Frontal cortex (tissue), 4 donors: Measurements from ENCODE around the gene FGD6. TPM values are rescaled to one million over a fixed set of nuclear protein-coding genes. Genes with fewer than 3 reads are reported as not detected.
"Not testable (repeated sequence)": the region's sequence is repeated elsewhere in the genome, so short reads cannot be mapped to it uniquely, and the experiment has no call there.

Experiments
- DNase-seq, 2 donors: peaks; one replicate each; pipeline ENCODE4 v3.0.0; 2012; ENCODE audit warnings: low spot score in 2 of 2
- FAIRE-seq: peaks from 2 replicates; lab custom pipeline; 2012; peaks lifted over from hg19 to GRCh38; lab: Jason Lieb, UNC
- total RNA-seq: library from RNA; depleted of rRNA; stranded (reverse); fragments of >200 nt; gene quantifications from one replicate; pipeline ENCODE4 v1.2.3, GENCODE V29; 2014
- donor health status: control.
- donor health status: control.
- donor health status: control.

Gene FGD6
- total RNA-seq, 1 donor from 2014 or later: 12.6 TPM

DNA sequence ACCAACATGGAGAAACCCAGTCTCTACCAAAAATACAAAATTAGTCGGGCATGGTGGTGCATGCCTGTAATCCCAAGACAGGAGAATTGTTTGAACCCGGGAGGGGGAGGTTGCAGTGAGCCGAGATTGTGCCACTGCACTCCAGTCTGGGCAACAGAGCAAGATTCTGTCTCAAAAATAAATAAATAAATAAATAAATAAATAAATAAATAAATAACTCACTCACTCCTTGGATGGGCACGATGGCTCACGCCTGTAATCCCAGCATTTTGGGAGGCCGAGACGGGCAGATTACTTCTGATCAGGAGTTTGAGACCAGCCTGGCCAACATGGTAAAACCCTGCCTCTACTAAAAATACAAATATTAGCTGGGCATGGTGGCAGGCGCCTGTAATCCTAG is 79.2 kb downstream of the FGD6 start:
- FAIRE-seq: not testable (repeated sequence)

DNA sequence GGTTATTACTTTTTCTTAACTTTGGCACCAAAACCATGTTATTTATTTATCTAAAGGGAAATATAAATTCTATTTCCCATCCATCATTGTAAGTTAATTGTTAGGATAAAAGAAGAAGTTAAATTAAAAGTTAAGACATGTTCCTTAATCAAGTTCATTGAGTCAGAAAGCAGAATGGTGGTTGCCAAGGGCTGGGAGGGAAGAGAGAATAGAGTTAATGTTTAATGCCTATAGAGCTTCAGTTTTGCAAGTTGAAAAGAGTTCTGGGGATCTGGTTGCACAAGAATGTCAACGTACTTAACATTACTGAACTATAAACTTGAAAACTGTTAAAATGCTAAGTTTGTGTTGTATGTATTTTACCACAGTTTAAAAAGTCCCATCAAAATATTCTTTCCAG is 80.7 kb downstream of the FGD6 start:
- DNase-seq: no peak
- no peak for FAIRE-seq

More for the DNA sequence above, 79.2 kb downstream of the FGD6 start:
- not testable (repeated sequence) for DNase-seq

DNA sequence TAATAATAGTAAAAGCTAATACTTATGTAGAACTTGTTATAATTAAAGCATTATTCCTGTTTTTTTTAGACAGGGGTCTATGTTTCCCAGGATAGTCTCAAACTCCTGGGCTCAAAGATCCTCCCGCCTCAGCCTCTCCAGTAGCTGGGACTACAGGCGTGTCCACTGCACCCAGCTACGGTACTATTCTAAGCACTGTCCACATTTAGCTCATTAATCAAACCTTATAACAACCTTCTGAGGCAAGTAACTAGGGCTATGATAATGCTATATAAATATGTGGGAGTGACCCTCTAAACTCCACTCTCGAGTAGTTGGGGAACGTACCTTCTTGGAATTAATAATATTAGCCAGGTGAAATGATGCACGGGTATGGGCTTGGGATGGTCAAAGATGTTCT is 83.2 kb downstream of the FGD6 start:
- DNase-seq (no peak), FAIRE-seq (no peak)

DNA sequence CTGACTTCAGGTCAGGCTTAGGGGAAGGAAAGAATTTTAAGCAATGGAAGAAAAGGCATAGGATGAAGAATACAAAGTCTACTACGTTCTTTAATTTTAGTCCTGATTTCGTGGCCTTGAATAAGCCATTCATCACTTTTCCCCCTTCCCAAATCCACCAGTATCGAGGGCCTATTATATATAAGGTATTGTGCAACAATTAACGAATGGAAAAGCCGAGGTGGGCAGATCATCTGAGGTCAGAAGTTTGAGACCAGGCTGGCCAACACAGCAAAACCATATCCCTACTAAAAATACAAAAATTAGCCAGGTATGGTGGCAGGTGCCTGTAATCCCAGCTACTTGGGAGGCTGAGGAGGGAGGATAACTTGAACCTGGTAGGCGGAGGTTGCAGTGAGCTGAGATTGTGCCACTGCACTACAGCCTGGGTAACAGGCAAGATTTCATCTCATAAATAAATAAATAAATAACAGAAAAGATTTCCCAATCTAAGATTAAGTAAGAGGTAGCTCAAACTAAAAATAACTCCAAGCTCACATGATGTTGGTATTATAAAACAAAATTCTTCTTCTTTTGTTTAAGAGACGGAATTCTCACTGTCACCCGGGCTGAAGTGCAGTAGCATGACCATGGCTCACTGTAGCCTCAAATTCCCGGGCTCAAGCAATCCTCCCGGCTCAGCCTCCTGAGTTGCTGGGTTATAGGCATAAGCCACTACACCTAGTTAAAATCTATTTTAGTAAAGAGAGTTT is 85.5 kb downstream of the FGD6 start:
- FAIRE-seq: no peak
- DNase-seq: no peak

DNA sequence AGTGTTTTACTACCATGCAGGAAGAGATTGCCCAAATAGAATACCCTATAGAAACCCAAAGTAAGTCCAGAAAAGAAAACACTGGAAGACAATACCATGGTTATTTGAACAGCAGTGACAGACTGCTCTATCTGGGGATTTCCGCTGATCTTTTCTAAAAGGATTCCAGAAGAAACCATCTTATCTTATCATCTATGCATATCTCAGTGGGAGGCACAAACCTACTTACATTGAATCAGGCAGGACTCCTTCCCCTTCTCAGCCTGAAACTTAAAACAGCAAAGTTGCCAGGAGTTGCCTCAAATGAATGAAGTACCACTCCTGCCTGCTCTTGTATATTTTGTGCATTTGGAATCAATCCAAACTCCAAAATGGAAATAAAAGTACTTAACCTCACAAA is 87.2 kb downstream of the FGD6 start:
- FAIRE-seq: no peak
- DNase-seq: no peak

DNA sequence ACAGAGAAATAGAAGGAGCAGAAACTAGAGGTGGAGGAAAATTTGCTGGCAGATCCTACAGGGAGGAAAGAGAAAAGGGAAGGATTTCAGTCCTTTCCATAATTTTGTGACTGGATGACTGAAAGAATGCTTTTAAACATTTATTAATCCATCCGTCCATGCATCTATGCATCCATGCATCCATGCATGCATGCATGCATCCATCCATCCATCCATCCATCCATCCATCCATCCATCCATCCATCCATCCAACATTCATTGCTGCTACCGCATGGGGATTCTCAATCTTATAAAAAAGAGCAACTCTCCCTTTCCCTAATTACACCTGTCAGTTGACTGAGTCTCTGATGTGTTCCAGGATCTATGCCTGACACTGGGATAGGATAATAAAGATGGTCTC is 88.2 kb downstream of the FGD6 start:
- DNase-seq (no peak), FAIRE-seq (no peak)

DNA sequence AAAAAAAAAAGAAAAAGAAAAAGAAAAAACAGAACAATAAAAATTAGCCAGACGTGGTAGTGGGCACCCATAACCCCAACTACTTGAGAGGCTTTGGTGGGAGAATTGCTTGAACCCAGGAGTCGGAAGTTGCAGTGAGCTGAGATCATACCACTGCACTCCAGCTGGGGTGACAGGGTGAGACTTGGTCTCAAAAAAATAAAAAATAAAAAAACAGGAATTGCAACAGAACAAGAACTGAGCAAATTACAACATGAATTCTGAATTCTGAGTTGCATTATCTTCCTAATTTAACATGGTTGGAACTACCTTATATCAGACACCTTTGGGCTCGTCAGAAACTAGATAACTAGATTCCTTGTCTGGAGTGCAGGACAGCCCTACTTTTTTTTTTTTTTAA is 90.5 kb downstream of the FGD6 start:
- DNase-seq: no peak
- FAIRE-seq: no peak

DNA sequence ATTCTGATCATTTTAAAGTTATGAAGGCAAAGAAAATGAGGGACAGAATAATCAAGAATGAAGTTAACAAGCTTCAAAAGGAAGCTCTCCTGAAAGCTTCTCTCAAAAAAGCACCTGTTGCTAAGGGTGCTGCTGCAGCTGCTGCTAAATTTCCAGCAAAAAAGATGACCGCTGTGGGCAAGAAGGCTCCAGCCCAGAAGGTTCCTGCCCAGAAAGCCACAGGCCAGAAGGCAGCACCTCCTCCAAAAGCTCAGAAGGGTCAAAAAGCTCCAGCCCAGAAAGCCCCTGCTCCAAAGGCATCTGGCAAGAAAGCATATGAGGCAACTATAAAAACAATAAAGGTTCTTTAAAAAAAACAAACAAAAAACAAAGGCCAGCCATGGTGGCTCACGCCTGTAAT is 91.2 kb downstream of the FGD6 start:
- no peak for DNase-seq
- FAIRE-seq: no peak

DNA sequence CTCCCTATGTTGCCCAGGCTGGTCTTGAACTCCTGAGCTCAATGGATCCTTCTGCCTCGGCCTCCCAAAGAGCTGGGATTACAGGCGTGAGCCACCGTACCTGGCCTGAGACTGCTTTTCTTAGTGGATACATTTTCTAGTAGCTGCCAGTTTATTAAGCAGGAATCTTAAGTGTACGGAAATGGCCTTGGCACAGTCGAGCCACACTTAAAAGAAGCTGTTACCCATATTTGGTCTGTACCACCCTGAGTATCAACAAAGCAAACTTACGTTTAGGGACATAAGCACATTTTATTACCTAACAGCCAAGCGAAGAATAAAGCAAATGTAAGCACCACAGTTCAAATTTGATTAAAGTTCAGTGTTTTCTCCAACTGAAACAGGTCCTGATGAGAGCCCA is 93.2 kb downstream of the FGD6 start:
- DNase-seq (no peak), FAIRE-seq (no peak)

DNA sequence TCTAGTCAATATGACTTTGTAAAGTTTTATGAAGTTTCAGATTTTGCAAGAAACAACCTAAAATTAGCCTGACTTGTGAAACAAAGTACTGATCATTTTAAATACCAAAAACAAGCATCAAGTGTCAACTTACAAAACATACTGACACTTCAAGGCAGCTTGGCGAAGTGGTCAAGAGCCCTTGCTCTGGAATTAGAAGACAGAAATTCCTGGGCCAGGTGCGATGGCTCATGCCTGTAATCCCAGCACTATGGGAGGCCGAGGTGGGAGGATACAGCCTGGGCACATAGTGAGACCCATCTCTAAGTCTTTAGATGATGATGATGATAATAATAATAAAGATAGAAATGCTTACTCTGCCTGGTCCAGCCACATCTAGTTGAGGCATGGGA is 98.5 kb downstream of the FGD6 start:
- FAIRE-seq (no peak), DNase-seq (no peak)

DNA sequence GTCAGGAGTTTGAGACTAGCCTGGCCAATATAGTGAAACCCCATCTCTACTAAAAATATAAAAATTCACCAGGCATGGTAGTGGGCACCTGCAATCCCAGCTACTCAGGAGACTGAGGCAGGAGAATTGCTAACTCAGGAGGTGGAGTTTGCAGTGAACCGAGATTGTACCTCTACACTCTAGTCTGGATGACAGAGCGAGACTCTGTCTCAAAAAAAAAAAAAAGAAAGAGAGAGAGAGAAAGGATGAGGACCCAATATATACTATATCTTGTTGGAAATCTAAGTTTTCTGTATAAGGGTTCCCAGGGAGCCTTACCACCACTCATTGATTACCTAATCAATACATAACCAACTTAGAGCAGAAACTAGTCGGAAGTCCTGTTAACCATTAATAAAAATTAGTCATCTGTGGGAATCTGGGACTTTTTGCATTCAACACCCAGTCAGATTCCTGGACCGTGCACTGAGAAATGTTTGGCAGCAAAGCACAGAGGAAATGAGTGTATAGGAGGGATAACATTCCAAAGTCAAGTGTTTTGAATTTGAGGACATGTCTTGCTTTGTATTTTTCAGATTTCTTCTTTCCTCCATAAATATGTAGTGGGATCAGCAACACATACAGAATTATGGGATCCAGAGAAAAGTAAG is 99.0 kb downstream of the FGD6 start:
- FAIRE-seq (no peak), DNase-seq (no peak)

DNA sequence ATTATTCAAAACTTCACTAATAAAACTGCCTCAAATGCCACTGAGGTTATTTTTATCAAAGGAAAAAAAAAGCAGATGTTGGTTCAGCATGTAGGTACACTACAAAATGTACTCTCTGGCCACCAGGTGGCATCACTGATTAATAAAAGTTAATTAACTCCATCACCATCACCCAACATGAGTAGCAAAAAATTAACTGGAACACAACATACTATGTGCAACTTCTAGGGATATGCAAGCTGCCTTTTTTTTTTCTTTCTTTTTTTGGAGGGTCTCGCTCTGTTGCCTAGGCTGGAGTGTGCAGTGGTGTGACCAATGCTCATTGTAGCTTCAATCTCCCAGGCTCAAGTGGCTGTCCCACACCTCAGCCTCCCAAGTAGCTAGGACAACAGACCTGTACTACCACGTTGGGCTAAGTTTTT is 100.1 kb downstream of the FGD6 start:
- FAIRE-seq (peak; percentile 31), DNase-seq (peak; percentile 43 to 57)

DNA sequence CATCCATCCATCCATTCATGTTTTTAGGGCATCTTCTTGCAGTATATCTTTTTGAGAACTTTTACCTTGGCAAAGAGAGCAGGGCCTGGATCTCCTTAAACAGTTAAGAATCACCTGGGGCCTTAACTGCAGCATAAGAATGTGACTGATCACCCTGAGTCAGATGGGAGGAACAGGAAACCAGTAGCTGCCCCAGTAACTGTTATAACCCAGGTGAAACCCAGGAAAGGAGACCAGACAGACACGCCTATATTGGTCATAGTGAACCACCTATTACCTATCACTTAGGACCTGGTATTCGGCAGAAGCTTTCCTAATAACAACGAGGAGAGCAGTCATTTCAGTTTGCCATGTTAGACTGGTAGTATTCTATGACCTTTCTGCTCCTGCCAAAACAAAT is 100.5 kb downstream of the FGD6 start:
- DNase-seq (no peak), FAIRE-seq (no peak)

DNA sequence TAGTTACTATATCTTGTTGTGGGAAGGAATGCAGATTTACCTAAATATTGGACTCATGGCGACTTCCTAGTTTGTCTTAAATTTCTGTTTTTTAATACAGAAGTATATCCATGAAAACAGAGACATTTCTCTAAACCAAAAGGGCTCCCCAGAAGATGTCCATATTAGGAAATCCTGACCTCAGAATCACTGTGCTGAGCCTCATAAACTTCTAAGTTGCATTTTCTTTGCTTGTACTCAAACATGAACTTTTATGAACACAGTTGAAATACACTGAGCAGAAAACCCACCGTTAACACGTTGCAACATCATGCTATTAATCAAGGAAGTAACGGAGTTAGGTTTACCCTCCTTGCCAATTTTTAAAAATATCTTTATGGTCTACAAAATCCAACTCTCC is 100.9 kb downstream of the FGD6 start:
- DNase-seq: no peak
- no peak for FAIRE-seq

DNA sequence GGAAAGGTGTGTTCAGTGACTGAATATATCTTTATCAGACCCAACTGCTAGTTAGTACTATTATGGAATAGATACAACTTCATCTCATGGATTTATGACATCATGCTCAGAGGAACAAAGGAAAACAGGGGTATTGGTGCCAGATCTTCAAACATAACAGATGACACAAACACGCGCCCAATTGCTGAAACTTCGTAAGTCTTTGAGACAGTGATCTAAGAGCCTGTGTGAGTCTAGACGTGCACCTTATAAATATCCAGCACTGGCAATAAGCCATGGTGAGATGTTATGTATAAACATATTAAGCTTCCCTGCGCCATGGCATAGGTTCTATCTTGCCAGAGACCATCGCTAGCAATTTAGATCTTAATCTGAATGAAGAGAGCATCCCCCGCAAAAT is 101.6 kb downstream of the FGD6 start:
- no peak for DNase-seq
- no peak for FAIRE-seq

DNA sequence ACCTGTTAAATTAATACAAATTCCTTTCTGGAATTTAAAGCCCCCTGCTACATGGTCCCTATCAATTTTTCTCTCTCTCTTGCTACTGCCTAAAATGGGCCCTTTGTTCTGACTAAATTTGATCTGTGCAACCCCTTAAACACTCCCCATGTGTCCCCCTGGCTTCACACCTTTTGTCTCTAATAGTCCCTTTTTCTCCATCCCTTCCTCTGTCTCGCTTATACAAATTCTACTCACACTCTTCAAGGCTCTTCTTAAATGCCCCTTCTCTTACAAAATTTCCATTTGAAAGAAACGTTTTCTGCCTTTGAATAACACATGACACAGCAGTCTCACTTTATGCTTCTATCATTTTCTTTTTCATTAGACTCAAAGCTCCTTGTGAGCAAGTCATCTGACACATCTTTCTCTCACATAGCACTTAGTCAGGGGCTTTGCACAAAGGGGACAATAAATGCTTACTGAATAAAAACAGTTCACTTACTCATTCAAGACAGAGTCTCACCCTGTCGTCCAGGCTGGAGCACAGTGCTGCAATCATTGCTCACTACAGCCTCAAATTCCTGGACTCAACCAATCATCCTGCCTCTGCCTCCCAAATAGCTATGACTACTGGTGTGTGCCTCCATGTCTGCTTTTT is 102.4 kb downstream of the FGD6 start:
- DNase-seq: no peak
- FAIRE-seq: no peak

DNA sequence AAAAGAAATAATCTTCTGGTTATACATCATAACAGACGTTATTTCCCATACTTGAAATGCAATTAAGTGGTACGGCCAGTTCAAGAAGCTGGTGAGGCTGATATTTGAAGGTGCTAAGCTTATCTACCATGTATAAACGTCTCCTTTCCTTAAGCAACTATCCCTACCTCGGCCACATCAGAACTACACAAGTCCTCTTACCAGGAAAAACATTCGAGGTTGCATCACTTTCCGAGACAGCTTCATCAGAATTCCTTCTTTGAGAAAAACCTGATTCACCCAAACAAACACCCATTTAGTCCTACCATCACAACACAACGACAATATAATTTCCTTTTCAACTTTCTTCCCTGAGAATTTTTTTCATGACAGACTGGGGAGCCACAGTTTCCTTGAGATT is 109.9 kb downstream of the FGD6 start:
- FAIRE-seq (no peak), DNase-seq (no peak)

DNA sequence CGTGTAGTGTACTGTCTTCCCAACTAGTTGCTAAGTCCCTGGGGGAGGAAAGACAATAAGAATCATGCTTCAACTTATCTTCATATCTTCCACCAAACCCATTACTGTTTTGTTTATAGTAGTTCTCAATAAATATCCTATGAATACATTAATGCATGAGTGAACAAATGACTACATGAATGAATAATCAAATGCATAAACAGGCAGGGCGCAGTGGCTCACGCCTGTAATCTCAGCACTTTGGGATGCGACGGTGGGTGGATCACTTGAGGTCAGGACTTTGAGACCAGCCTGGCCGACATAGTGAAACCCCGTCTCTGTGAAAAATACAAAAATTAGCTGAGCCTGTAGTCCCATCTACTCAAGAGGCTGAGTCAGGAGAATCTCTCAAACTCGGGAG is 111.7 kb downstream of the FGD6 start:
- DNase-seq: no peak
- no peak for FAIRE-seq

DNA sequence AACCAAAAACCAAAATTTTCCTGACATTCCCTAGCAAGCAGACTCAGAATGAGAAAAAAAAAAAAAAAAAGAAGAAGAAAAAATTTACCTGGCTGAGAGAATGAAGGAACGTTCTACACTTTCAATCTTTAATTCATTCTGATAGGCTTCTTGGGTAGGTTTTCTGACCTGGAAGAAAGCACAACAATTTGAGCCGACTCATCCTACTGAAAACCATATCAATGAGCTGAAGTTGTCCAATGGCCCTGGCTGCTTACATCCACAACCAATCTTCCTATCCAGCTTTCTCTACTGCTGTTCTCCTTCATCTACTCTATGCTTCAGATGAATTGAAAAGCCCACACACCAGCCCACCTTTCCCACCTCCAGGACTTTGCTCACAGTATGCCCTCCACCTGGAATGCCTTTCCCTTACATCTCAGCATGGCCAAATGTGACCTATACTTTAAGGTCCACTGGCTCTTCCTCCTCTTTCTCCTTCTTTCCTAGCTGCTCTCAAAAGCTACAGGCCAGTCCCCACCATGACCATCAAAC is 112.3 kb downstream of the FGD6 start:
- no peak for FAIRE-seq

DNA sequence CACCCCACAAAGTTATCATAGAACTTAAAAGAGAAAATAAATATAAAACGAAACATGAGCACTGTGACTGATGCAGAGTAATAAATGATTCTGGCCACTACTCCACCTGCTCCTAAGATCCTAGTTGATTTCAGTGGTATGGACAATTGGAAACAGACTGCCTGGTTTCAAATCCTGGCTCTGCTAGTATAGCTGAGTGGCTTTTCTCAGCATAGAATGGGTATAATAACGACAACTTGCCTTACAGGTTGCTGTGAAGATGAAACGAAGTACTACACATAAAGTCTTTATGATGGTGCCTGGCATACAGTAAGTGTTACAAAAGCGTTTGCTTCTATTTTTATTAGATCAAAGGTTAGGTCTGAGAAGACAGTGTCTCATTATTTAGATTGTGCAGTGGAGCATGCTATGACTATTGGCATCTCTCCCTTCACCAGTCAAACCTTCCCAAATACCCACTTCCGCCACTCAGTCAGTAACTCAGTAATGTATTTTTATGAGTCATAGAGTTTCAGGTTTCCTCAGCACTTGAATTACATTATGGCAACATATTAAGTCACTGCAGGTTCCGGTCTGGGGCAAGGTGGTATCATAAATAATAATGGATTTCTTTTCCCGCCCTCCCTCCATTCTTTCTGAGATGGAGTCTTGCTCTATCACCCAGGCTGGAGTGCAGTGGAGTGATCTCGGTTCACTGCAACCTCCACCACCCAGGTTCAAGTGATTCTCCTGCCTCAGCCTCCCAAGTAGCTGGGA is 114.2 kb downstream of the FGD6 start:
- FAIRE-seq (no peak), DNase-seq (no peak)

More for the DNA sequence above, 112.3 kb downstream of the FGD6 start:
- DNase-seq: no peak
